Prostate gland (tissue), 2 donors: ENCODE results near the gene PCGF2.
A peak's percentile ranks its signal among the peaks of the same experiment; 100 is the strongest.

Experiments
- CTCF ChIP-seq, 4 experiments: fragments of 200-600 bp in 2 of 4; fragments of 450-650 bp in 2 of 4; sonication (generic) in 2 of 4; IDR thresholded peaks; 1 replicate in 3 of 4; 2 replicates in 1 of 4; pipeline ENCODE4 v1.5.1; 2016 to 2019; ENCODE audit warnings: antibody characterized with exemption in 4 of 4, mild to moderate bottlenecking in 2 of 4, moderate library complexity in 2 of 4
- POLR2A ChIP-seq: fragments of 450-650 bp; IDR thresholded peaks from one replicate; pipeline ENCODE4 v1.6.1; 2016; ENCODE audit warnings: antibody characterized with exemption, mild to moderate bottlenecking
- POLR2AphosphoS5 ChIP-seq: sonication (generic); formaldehyde crosslinking; IDR thresholded peaks from one replicate; pipeline ENCODE4 v1.6.1; 2017; ENCODE audit warnings: antibody characterized with exemption

DNA sequence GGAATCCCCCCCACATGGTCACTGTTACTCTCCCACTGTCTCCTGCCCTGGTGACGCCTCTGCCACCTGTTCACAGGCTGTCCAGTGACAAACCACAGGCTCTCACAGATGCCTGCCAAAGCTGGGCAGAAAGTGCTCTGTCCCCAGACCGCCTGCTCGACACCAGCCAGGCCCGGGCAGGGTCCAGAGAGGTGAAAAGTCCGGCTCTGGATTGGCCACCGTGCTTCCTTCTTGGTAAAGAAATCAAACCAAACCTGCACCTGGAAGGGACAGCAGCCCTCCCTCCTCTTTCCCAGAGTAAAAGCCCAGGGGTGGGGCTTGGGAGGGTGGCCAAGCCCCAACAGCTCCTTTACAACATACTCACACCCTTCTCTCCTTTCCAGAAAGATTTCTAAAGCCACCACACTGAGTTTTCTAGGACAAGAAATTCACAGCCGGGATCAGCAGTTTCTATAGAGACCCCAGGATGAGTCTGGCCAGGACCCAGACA lies 6.2 kb downstream of the PCGF2 start:
- TF ChIP-seq POLR2AphosphoS5, result peak; percentile 36
- no peak for TF ChIP-seq POLR2A
- TF ChIP-seq CTCF (IDR thresholded peaks at IDR 0.05), result no peak
